ENCODE data around the gene BICC1. TPM values are rescaled to one million over a fixed set of nuclear protein-coding genes. Genes with fewer than 3 reads are reported as not detected.
"Not testable (repeated sequence)": the region's sequence is repeated elsewhere in the genome, so short reads cannot be mapped to it uniquely, and the experiment has no call there.

The BICC1 gene
- total RNA-seq, 1 donor from 2014 or later, result 7.6 TPM

GRCh38 chr10:58824396-58824795, 311.7 kb downstream of the BICC1 start:
- DNase-seq, result no peak

GRCh38 chr10:58826694-58827093, 314.0 kb downstream of the BICC1 start:
- no peak for DNase-seq

- DNase-seq, result no peak
Measured at GRCh38 chr10:58827381-58827780, 314.7 kb downstream of the BICC1 start.

- no peak for DNase-seq
Measured at GRCh38 chr10:58829839-58830238, 317.2 kb downstream of the BICC1 start.

GRCh38 chr10:58830697-58831096, 318.0 kb downstream of the BICC1 start:
- no peak for DNase-seq

- DNase-seq, result no peak
Measured at GRCh38 chr10:58833771-58834561, 321.3 kb downstream of the BICC1 start.

GRCh38 chr10:58836176-58836700, 323.6 kb downstream of the BICC1 start:
- DNase-seq, result no peak

- no peak for DNase-seq
Measured at GRCh38 chr10:58836991-58837575, 324.4 kb downstream of the BICC1 start.

- DNase-seq, result no peak
Measured at GRCh38 chr10:58837826-58838225, 325.2 kb downstream of the BICC1 start.

- no peak for DNase-seq
Measured at GRCh38 chr10:58838561-58839208, 326.0 kb downstream of the BICC1 start.

- no peak for DNase-seq
Measured at GRCh38 chr10:58839771-58840170, 327.1 kb downstream of the BICC1 start.

GRCh38 chr10:58840840-58841435, 328.3 kb downstream of the BICC1 start:
- no peak for DNase-seq

- no peak for DNase-seq
Measured at GRCh38 chr10:58842860-58843376, 330.2 kb downstream of the BICC1 start.

- no peak for DNase-seq
Measured at GRCh38 chr10:58843760-58844159, 331.1 kb downstream of the BICC1 start.

GRCh38 chr10:58844680-58845079, 332.0 kb downstream of the BICC1 start:
- no peak for DNase-seq

GRCh38 chr10:58846856-58847255, 334.2 kb downstream of the BICC1 start:
- no peak for DNase-seq

- DNase-seq, result no peak
Measured at GRCh38 chr10:58851606-58852005, 338.9 kb downstream of the BICC1 start.

GRCh38 chr10:58853668-58854067, 341.0 kb downstream of the BICC1 start:
- DNase-seq, result no peak

GRCh38 chr10:58854811-58855210, 342.1 kb downstream of the BICC1 start:
- no peak for DNase-seq

GRCh38 chr10:58856508-58857240, 344.0 kb downstream of the BICC1 start:
- DNase-seq, result peak; percentile 14

- no peak for DNase-seq
Measured at GRCh38 chr10:58857251-58857805, 344.7 kb downstream of the BICC1 start.

GRCh38 chr10:58858123-58858522, 345.5 kb downstream of the BICC1 start:
- not testable (repeated sequence) for DNase-seq
